ENCODE results near the gene UBTD2.
A peak's percentile ranks its signal among the peaks of the same experiment; 100 is the strongest.
"Not testable (repeated sequence)": the region's sequence is repeated elsewhere in the genome, so short reads cannot be mapped to it uniquely, and the experiment has no call there.

Gene UBTD2

GRCh38 chr5:172251419-172251818 lies 32.1 kb downstream of the UBTD2 start:
- no peak for DNase-seq

DNA sequence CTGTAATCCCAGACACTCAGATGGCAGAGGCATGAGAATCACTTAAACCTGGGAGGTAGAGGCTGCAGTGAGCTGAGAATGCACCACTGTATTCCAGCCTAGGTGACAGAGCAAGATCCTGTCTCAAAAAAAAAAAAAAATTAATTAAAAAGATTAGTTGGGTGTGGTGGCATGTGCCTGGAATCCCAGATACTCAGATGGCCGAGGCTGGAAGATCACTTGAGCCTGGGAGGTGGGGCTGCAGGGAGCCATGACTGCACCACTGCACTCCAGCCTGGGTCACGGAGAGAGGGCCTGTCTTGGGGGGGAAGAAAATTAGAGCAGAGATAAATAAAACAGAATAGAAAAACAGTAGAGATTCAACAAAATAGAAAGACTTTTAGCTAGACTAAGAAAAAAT lies 34.9 kb downstream of the UBTD2 start:
- DNase-seq, result no peak

DNA sequence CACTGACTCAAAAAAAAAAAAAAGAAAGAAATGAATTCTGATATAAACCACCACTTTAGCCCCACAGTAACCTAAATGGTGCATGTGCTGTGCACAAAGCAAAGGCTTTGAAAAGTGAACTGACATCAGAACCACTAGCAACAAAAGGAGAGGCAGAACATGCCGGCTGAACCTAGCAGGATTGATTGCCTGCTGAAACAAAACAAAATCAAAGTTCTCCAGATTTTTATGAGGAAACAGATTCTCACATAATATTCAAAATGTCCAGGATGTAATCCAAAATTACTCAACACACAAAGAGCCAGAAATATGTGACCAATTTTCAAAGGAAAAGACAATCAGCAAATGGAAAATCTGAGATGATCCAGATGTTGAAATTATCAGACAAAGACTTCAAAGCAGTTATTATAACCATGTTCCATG lies 37.9 kb downstream of the UBTD2 start:
- no peak for DNase-seq

DNA sequence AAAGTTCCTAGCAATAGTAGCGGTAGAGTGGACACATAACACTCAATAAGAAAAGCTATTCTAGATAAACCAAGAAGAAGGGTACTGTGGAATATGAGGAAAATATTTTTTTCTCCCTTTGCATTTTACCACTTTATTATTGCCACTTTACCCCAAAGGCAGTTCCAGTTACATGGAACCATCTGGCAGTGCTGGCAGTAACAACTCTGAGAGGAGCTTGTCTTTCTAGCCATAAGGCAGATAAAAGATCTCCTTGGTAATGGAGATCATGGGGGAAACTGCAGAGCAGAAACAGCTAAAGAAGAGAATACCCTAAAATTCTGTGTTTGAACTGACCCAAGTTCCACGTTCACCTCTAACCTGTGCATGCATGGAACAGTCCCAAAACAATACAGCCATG lies 38.5 kb downstream of the UBTD2 start:
- no peak for DNase-seq

- DNase-seq, result no peak
Measured at GRCh38 chr5:172243302-172243701, 40.3 kb downstream of the UBTD2 start.

DNA sequence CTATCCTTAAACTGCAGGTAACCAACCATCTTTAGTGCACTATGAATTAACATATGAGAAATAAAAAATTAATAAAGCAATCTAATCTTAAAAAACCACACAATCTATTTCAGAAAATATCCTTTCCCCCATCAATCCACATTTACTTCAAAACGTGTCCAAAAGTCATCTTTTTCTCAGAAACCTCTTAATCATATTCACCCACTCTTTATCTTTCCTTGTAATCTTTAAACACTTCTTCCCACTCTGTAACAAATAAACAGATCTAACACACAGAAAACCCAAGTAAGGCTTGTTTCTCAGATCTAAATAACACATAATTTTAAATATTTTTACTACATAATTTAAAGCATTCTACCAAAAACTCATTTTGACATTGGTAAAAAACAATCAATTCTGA lies 45.2 kb downstream of the UBTD2 start:
- DNase-seq, result no peak

DNA sequence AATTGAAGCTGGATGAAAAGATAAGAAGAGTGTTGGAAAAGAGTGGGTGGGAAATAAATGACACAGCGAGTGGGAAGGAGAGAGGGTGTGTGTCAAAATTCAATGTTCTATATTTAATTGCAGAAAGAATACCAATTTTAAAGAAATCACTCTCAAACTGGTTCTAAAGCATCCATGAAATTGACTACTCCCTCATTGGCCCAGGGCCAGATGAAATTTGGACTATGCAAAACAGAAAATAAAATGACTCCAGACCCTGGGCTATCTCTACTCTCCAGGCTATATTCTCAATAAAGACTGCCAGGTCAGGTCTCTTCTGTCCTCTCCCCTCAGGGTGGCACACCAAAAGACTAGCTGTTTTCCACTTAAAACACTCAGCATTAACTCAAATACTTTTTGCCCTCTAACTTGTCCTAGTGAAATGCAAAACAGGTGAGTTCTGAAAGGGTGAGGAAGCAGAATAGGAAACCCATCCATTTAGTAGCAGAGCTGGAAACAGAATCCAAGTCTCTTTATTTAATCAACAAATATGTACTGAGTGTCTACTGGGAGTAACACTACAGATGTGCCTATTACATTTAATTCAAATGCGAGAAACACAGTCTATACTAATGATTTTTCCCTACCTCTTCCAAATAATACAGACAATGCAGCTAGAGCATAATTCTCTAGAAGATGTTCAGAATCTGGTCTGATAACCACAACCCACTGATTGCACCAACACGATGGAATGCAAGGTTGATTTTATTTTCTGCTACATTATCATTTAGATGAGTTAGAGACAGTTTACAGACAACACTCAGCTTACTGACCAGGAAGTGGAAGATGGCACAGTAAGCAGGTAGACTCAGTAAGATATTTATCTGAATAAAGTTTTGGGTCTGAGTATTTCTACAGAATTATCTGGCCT lies 47.5 kb downstream of the UBTD2 start:
- DNase-seq, result peak in 1 of 51 donors; percentile 20

DNA sequence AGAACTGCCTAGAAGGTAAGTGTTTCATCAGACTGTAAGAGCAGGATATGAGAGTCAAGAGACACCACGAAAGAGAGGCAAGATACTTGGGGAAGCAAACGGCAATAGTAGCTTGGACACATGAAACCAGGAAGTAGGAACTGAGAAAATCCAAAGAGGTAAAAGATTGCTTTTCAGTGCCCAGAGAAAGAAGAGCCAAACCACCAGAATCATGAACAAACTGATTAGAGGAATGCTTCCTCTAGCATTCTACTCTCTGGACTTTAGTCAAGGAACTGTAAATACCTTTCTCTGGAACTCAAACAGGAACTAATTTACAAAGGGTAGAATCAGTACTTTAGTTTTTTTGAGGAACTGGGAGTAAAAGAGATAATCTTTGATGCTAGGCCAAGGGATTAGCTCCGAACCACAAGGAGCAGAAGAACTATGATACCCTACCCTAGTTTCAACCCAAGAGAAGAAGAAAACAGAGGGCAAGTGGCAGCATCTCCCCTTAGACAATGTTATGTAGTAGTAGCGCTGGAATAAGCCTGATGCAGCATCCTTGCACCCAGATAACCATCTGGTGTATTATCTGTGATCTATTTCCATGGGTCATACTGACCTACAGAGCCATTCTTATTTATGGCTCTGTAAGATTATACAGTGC lies 48.3 kb downstream of the UBTD2 start:
- no peak for DNase-seq

DNA sequence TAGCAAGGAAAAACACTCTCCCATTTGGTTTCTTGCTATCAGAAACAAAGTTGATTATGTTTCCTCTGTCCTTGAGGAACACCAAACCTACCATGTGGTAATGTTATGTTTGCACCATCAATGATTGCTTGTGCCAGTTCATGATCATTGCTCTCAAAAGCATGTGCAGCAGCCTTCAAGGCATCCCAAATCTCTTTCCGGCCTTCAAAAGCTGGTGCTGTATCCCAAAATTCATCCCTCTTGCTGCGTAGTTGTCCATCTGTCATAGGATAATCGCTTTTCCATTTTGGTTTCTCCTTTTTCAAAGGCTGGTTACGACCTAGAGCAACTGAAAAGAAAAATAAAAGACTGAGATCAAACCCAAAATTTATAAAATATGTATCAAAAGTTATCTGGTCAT lies 49.5 kb downstream of the UBTD2 start:
- no peak for DNase-seq

- no peak for DNase-seq
Measured at GRCh38 chr5:172229904-172230303, 53.7 kb downstream of the UBTD2 start.

GRCh38 chr5:172224996-172225395 lies 58.6 kb downstream of the UBTD2 start:
- DNase-seq, result no peak

DNA sequence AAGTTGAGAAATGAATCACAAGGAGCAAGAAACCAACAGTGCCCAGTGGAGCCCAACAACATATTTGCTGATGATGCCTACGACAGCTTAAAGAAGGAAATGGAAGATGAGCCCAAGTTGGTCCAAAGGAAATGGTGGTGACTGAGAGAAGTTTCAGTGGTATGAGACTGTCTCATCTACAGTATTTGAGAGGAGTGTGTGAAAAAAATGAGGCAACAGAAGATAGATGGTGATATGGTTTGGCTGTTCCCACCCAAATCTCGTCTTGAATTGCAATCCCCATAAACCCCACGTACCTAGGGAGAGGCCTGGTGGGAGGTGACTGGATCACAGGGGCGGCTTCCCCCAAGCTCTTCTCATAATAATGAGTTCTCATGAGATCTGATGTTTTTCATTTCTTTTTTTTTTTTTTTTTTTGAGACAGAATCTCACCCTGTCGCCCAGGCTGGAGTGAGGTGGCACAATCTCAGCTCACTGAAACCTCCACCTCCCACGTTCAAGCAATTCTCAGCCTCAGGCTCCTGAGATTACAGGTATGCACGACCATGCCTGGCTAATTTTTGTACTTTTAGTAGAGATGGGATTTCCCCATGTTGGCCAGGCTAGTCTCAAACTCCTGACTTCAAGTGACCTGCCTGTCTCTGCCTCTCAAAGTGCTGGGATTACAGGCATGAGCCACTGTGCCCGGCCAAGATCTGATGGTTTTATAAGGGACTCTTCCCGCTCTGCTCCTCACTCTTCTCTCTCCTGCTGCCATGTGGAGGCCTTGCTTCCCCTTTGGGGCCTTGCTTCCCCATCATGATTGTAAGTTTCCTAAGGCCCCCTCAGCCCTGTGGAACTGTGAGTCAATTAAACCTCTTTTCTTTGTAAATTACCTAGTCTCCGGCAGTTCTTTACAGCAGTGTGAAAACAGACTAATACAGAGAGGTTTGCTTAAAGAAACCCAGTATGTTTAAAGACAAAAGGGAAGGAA lies 59.4 kb downstream of the UBTD2 start:
- DNase-seq, result no peak

GRCh38 chr5:172219296-172219695 lies 64.3 kb downstream of the UBTD2 start:
- DNase-seq, result no peak

GRCh38 chr5:172216345-172216744 lies 67.2 kb downstream of the UBTD2 start:
- DNase-seq, result no peak

DNA sequence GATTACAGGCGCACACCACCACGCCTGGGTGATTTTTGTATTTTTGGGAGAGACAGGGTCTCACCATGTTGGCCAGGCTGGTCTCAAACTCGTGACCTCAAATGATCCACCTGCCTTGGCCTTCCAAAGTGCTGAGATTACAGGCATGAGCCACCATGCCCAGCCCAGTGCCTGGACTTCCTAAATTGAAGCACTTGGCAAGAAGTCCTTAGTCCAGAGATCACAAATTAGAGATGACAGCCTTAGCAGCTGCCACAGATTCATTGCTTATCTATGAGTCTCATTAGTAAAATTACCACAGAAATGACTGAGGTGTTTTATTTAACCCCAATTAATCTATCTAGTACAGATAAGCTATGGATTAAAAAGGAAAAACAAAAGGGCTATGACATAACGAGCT lies 70.4 kb downstream of the UBTD2 start:
- DNase-seq, result no peak

DNA sequence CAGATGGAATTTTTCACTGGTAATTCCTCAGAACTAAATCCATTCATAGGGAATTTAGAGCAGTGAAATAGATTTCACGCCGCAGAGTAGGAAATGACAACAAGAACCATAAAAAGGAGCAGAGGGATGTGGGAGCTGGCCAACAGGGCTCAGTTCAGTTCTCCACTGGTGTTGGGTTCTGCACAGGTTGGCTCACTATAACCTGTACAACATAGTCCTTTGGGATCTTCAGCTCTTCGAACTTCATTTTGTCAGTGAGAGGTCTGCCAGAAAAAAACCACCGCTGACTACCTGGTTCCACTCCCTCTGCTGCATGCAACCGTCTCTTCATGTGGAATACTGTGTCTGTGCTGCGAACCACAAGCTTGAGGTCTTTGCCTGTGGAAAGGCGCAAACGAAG lies 71.9 kb downstream of the UBTD2 start:
- DNase-seq, result no peak

DNA sequence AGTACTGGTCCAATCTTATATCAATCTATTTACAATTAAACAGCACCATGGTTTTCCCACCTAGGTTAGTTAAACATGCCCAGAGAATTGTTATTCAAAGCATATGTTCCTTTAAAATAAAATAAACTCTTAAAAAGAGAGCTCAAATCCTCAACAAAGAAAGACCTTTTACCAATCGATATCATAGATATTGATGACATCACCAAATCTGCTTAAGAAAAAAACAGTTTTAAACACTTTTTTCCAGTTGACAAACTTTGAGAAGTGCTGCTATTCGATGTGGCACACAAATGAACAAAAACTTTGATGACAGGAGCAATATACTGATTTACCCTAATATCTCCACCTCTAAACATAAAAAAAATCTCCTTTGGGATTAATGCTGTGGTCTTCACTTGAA lies 73.8 kb downstream of the UBTD2 start:
- DNase-seq, result no peak

GRCh38 chr5:172207511-172207910 lies 76.1 kb downstream of the UBTD2 start:
- DNase-seq, result no peak

GRCh38 chr5:172205984-172206383 lies 77.6 kb downstream of the UBTD2 start:
- not testable (repeated sequence) for DNase-seq

DNA sequence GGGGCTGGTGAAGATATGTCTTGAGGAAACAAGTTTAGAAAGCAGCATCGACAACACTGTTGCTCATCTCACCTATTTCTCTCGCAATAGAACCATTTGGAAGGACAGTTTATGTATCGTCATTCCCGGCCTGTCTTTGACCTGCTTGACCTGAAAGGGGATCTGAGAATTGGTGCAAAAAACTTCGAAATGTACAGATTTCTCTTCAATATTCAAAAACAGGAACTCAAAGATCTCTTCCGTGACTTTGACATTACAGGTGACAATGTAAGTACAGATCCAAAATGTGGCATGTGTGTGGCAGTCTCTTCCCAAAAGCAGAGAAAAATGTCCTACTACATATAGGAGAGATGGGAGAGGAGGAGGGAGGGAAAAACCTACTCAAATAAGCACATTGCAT lies 83.1 kb downstream of the UBTD2 start:
- no peak for DNase-seq

DNA sequence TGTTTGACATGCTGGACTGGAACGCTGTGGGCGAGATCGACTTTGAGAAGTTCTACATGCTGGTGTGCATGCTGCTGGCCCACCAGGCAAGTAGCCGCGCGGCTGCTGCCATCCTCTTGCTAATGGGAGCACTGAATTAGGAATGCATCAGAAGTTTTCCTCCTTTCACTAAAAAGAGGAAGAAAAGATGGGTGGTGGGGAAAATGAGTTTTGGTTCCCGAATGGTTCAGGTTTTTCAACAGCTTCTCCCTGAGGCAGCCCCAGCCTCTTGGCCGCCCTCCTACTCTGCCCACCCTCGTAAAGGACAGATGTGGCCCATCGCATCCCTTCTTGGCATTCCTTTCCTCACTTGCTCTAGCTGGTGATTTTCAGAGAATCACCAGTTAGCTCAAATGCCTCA lies 84.1 kb downstream of the UBTD2 start:
- no peak for DNase-seq

- DNase-seq, result not testable (repeated sequence)
Measured at GRCh38 chr5:172197775-172198174, 85.8 kb downstream of the UBTD2 start.

Data from hypothalamus (tissue), 51 donors.